ENCODE measurements around the gene FAF1. TPM values are rescaled to one million over a fixed set of nuclear protein-coding genes. Genes with fewer than 3 reads are reported as not detected.

Gene FAF1
- total and polyA plus RNA-seq, 8 donors, result 20.1 to 144 (median 27.4) TPM

GRCh38 chr1:50417946-50418599 lies 542.0 kb downstream of the FAF1 start:
- TF ChIP-seq POLR2AphosphoS5 (IDR thresholded peaks at IDR 0.05) (no peak), POLR2A (IDR thresholded peaks at IDR 0.05) (no peak), CTCF (IDR thresholded peaks at IDR 0.05) (no peak), EP300 (IDR thresholded peaks at IDR 0.05) (no peak)
- H3K27me3 ChIP-seq, result peaks cover 65 to 100% (median 100%) of the 10 kb centered on the region in 3 donors
- WGBS, 5 donors, result 11 to 20% (median 15%) methylated on average over 16 to 20 of the region's 20 CpGs
- H3K4me1 ChIP-seq, result peaks cover 45 to 75% (median 64%) of the 10 kb centered on the region in 4 donors
- intact Hi-C loops (cut with DNase I; ENCODE audit: low total_unique reads), result no loop called here
- H3K27ac ChIP-seq, result no peak overlapping the region
- peaks cover 0 to 9% (median 6%) of the 10 kb centered on the region in 4 donors for H3K9me3 ChIP-seq
- peak in 1 of 2 donors; percentile 14 for DNase-seq
- H3K36me3 ChIP-seq, result no peaks in the 10 kb centered on the region
- H3K4me3 ChIP-seq, result peak overlapping the region; percentile 25 to 47 (median 37)

GRCh38 chr1:50417507-50417906 lies 542.6 kb downstream of the FAF1 start:
- no peaks in the 10 kb centered on the region for H3K36me3 ChIP-seq
- 8 to 16% (median 12%) methylated on average over 21 to 23 of the region's 23 CpGs for WGBS, 5 donors
- TF ChIP-seq POLR2AphosphoS5 (IDR thresholded peaks at IDR 0.05), result no peak
- TF ChIP-seq EP300 (IDR thresholded peaks at IDR 0.05), result no peak
- no peak for TF ChIP-seq POLR2A (IDR thresholded peaks at IDR 0.05)
- TF ChIP-seq CTCF (IDR thresholded peaks at IDR 0.05), result no peak
- peaks cover 39 to 69% (median 58%) of the 10 kb centered on the region in 4 donors for H3K4me1 ChIP-seq
- intact Hi-C loops (cut with DNase I; ENCODE audit: low total_unique reads), result no loop called here
- no peak for DNase-seq
- no peak overlapping the region for H3K27ac ChIP-seq
- H3K9me3 ChIP-seq, result peaks cover 0 to 14% (median 8%) of the 10 kb centered on the region in 4 donors
- H3K27me3 ChIP-seq, result peaks cover 60 to 100% (median 99%) of the 10 kb centered on the region in 3 donors
- no peak overlapping the region for H3K4me3 ChIP-seq

- Histone ChIP-seq H3K27ac (no peak overlapping the region), H3K27me3 (peaks cover 53 to 96% (median 96%) of the 10 kb centered on the region in 3 donors), H3K4me1 (peaks cover 35 to 64% (median 54%) of the 10 kb centered on the region in 4 donors), H3K36me3 (no peaks in the 10 kb centered on the region), H3K4me3 (peak overlapping the region in 1 of 4 donors; percentile 16), H3K9me3 (peaks cover 0 to 17% (median 10%) of the 10 kb centered on the region in 4 donors)
- intact Hi-C loops (cut with DNase I; ENCODE audit: low total_unique reads), result no loop called here
- no peak for DNase-seq
- WGBS, 5 donors, result 4 to 10% (median 6%) methylated on average over 40 to 46 of the region's 46 CpGs
- TF ChIP-seq EP300 (IDR thresholded peaks at IDR 0.05) (no peak), CTCF (IDR thresholded peaks at IDR 0.05) (no peak), POLR2A (IDR thresholded peaks at IDR 0.05) (no peak), POLR2AphosphoS5 (IDR thresholded peaks at IDR 0.05) (no peak)
Observed at GRCh38 chr1:50416553-50417453, 543.3 kb downstream of the FAF1 start.

GRCh38 chr1:50416150-50416527 lies 543.9 kb downstream of the FAF1 start:
- no peak overlapping the region for H3K27ac ChIP-seq
- no peak for DNase-seq
- H3K27me3 ChIP-seq, result peaks cover 47 to 90% (median 89%) of the 10 kb centered on the region in 3 donors
- WGBS, 5 donors, result 3 to 8% (median 6%) methylated on average over 12 to 25 of the region's 25 CpGs
- H3K4me1 ChIP-seq, result peaks cover 33 to 57% (median 51%) of the 10 kb centered on the region in 4 donors
- H3K36me3 ChIP-seq, result no peaks in the 10 kb centered on the region
- intact Hi-C loops (cut with DNase I; ENCODE audit: low total_unique reads), result no loop called here
- peak overlapping the region in 1 of 4 donors; percentile 16 for H3K4me3 ChIP-seq
- TF ChIP-seq CTCF (IDR thresholded peaks at IDR 0.05), result no peak
- no peak for TF ChIP-seq POLR2A (IDR thresholded peaks at IDR 0.05)
- no peak for TF ChIP-seq EP300 (IDR thresholded peaks at IDR 0.05)
- TF ChIP-seq POLR2AphosphoS5 (IDR thresholded peaks at IDR 0.05), result no peak
- H3K9me3 ChIP-seq, result peaks cover 0 to 17% (median 10%) of the 10 kb centered on the region in 4 donors
